Right lobe of liver (tissue), 4 donors: ENCODE data around the gene LRRC63.

Experiments
- CTCF ChIP-seq, 4 donors: fragments of 200-600 bp in 3 of 4; fragments of 450-650 bp in 1 of 4; IDR thresholded peaks; one replicate each; pipeline versions ENCODE4 v1.5.1 to v1.8.0; 2016 to 2022; ENCODE audit warnings: antibody characterized with exemption in 4 of 4, mild to moderate bottlenecking in 2 of 4
- POLR2A ChIP-seq: fragments of 450-650 bp; IDR thresholded peaks from one replicate; pipeline ENCODE4 v1.6.1; 2017; ENCODE audit warnings: antibody characterized with exemption, mild to moderate bottlenecking
- donor health status: DM: no; HTN: no; CAD: no.
- donor health status: DM: no; HTN: no; CAD: no.
- donor health status: DM: no; HTN: yes; CAD: no.

DNA sequence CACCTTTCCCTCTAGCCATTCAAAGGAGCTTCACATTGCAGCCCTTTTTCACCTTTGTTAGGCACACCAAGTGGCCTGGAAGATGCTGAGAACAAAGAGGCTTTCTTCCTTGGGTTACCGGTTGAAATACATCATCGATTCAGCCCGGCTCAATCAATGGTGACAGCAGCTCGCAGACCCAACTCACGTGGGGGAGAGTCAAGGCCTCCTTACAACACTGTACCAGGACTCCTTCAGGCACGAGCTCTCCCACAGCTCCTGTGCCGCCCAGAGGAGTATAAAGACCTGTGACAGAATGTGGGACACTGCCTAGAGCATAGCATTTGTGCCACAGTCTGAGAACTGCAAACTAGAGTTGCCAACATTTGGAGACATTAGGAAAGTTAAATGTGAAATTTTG, 3.9 kb upstream of the LRRC63 start:
- no peak for TF ChIP-seq CTCF (IDR thresholded peaks at IDR 0.05)
- no peak for TF ChIP-seq POLR2A
